ENCODE data around the gene THOC2.

- no peak for TF ChIP-seq CTCF (IDR thresholded peaks at IDR 0.05)
- no peak for TF ChIP-seq POLR2A (IDR thresholded peaks at IDR 0.05)
Observed at GRCh38 chrX:123682186-123682585, 50.7 kb downstream of the THOC2 start.

Measured in adrenal gland (tissue), 5 donors.